ENCODE data around the gene SPRR4. TPM values are rescaled to one million over a fixed set of nuclear protein-coding genes. Genes with fewer than 3 reads are reported as not detected.

Gene SPRR4
- total and polyA plus RNA-seq, 2 experiments from 2014 or later, result not detected

DNA sequence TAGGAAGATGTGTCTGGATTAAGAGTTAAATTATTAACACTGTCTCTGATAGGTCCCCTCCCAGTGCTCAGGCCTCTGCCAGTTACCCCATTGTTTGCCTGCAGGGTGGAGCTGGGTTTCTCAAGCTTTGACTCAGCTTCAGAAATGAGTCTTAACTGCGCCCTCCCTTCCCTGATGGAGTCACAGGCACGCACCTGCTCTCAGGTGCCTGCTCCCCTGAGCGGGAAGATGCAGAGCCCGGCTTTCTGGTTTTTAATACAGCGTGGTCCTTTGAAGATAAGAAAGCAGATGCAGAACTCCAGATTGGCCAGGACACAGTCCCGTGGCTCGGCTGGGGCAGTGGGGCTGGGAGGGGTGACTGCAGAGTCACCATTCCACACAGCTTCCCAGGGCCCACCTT, 3.2 kb upstream of the SPRR4 start:
- H3K79me2 ChIP-seq, result no peaks in the 10 kb centered on the region
- no peaks in the 10 kb centered on the region for H3K27me3 ChIP-seq
- H3K27ac ChIP-seq, result no peak overlapping the region
- no peaks in the 10 kb centered on the region for H3K36me3 ChIP-seq (replicated peaks; ENCODE audit: insufficient read depth, low read depth)
- no peaks in the 10 kb centered on the region for H4K20me1 ChIP-seq (ENCODE audit: insufficient read depth, poor library complexity, severe bottlenecking)
- no peak overlapping the region for H3K4me2 ChIP-seq
- no peak overlapping the region for H2AFZ ChIP-seq
- H3K4me1 ChIP-seq (ENCODE audit: insufficient read depth), result no peaks in the 10 kb centered on the region
- TF ChIP-seq, protein P1, sequence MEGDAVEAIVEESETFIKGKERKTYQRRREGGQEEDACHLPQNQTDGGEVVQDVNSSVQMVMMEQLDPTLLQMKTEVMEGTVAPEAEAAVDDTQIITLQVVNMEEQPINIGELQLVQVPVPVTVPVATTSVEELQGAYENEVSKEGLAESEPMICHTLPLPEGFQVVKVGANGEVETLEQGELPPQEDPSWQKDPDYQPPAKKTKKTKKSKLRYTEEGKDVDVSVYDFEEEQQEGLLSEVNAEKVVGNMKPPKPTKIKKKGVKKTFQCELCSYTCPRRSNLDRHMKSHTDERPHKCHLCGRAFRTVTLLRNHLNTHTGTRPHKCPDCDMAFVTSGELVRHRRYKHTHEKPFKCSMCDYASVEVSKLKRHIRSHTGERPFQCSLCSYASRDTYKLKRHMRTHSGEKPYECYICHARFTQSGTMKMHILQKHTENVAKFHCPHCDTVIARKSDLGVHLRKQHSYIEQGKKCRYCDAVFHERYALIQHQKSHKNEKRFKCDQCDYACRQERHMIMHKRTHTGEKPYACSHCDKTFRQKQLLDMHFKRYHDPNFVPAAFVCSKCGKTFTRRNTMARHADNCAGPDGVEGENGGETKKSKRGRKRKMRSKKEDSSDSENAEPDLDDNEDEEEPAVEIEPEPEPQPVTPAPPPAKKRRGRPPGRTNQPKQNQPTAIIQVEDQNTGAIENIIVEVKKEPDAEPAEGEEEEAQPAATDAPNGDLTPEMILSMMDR (IDR thresholded peaks at IDR 0.05; ENCODE audit: poor library complexity), result no peak
- TF ChIP-seq EZH2phosphoT487 (IDR thresholded peaks at IDR 0.05; ENCODE audit: low read depth, severe bottlenecking, unreplicated experiment), result no peak
- TF ChIP-seq EZH2 (IDR thresholded peaks at IDR 0.05; ENCODE audit: borderline replicate concordance), result no peak
- no peak overlapping the region for H3K4me3 ChIP-seq
- H3K9me2 ChIP-seq (replicated peaks; ENCODE audit: insufficient read depth), result no peaks in the 10 kb centered on the region
- H3K9me3 ChIP-seq (ENCODE audit: low read depth), result no peaks in the 10 kb centered on the region
- DNase-seq (ENCODE audit: low spot score), result no peak
- 48% methylated on average over 7 of the region's 7 CpGs for WGBS (ENCODE audit: low lambda C conversion rate, missing lambda C conversion rate)

DNA sequence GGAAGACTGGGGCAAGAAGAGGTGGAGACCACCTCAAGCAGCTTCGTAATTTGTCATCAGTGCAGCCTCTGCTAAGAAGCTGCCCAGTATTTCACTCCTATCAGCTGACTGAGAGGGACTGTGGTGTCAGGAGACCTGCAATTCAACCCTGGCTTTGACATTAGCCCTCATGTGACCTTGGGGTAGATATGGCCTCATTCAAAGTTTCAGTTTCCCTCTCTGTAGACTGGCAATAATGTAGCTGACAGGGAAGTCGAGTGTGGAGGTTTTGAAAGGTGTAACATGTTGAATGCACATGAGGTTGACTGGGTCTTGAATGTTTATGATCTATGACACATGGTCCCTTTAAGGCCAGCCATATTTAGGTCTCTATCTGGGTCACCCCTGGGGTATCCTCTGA, 2.2 kb upstream of the SPRR4 start:
- TF ChIP-seq, protein P1 (IDR thresholded peaks at IDR 0.05; ENCODE audit: poor library complexity), result no peak
- no peak for TF ChIP-seq EZH2phosphoT487 (IDR thresholded peaks at IDR 0.05; ENCODE audit: low read depth, severe bottlenecking, unreplicated experiment)
- TF ChIP-seq EZH2 (IDR thresholded peaks at IDR 0.05; ENCODE audit: borderline replicate concordance), result no peak
- no peak overlapping the region for H2AFZ ChIP-seq
- H3K27ac ChIP-seq, result no peak overlapping the region
- H3K79me2 ChIP-seq, result no peaks in the 10 kb centered on the region
- no peak overlapping the region for H3K4me3 ChIP-seq
- H4K20me1 ChIP-seq (ENCODE audit: insufficient read depth, poor library complexity, severe bottlenecking), result no peaks in the 10 kb centered on the region
- no peaks in the 10 kb centered on the region for H3K9me2 ChIP-seq (replicated peaks; ENCODE audit: insufficient read depth)
- DNase-seq (ENCODE audit: low spot score), result no peak
- H3K9me3 ChIP-seq (ENCODE audit: low read depth), result no peaks in the 10 kb centered on the region
- no peak overlapping the region for H3K4me2 ChIP-seq
- no peaks in the 10 kb centered on the region for H3K36me3 ChIP-seq (replicated peaks; ENCODE audit: insufficient read depth, low read depth)
- no peaks in the 10 kb centered on the region for H3K4me1 ChIP-seq (ENCODE audit: insufficient read depth)
- H3K27me3 ChIP-seq, result no peaks in the 10 kb centered on the region
- 39% methylated on average over 2 of the region's 2 CpGs for WGBS (ENCODE audit: low lambda C conversion rate, missing lambda C conversion rate)

- TF ChIP-seq EZH2phosphoT487 (IDR thresholded peaks at IDR 0.05; ENCODE audit: low read depth, severe bottlenecking, unreplicated experiment) (no peak), EZH2 (IDR thresholded peaks at IDR 0.05; ENCODE audit: borderline replicate concordance) (no peak)
- TF ChIP-seq, protein P1 (IDR thresholded peaks at IDR 0.05; ENCODE audit: poor library complexity), result no peak
- H3K9me3 ChIP-seq (ENCODE audit: low read depth), result no peaks in the 10 kb centered on the region
- H3K4me3 ChIP-seq, result no peak overlapping the region
- no peaks in the 10 kb centered on the region for H3K79me2 ChIP-seq
- H3K27me3 ChIP-seq, result no peaks in the 10 kb centered on the region
- no peaks in the 10 kb centered on the region for H4K20me1 ChIP-seq (ENCODE audit: insufficient read depth, poor library complexity, severe bottlenecking)
- H3K4me1 ChIP-seq (ENCODE audit: insufficient read depth), result no peaks in the 10 kb centered on the region
- WGBS (ENCODE audit: low lambda C conversion rate, missing lambda C conversion rate), result 31% methylated on average over 2 of the region's 2 CpGs
- H3K9me2 ChIP-seq (replicated peaks; ENCODE audit: insufficient read depth), result no peaks in the 10 kb centered on the region
- H3K36me3 ChIP-seq (replicated peaks; ENCODE audit: insufficient read depth, low read depth), result no peaks in the 10 kb centered on the region
- H3K27ac ChIP-seq, result no peak overlapping the region
- H2AFZ ChIP-seq, result no peak overlapping the region
- no peak overlapping the region for H3K4me2 ChIP-seq
- no peak for DNase-seq (ENCODE audit: low spot score)
These were observed 1.4 kb upstream of the SPRR4 start for GRCh38 chr1:152969036-152969435.

All from hepatocyte (in vitro differentiated cells).